DND-41 (cell line): Measurements from ENCODE around the gene CTDSPL2.
A peak's percentile ranks its signal among the peaks of the same experiment; 100 is the strongest.

Experiments
- ATAC-seq: fragments of 200-7000 bp; cut with Tn5 transposase; 3 replicates; pipeline ENCODE4 v1.9.1; 2021; ENCODE audit warnings: low read depth; ENCODE audit not compliant: insufficient read depth
- DNase-seq: peaks from one replicate; pipeline ENCODE4 v3.0.0-alpha.2; 2020
- H2AFZ ChIP-seq: 2 replicates; pipeline ENCODE4 v1.6.0; 2012; ENCODE audit warnings: low read depth, low read length
- H3K27ac ChIP-seq: 2 replicates; pipeline ENCODE4 v1.5.1; 2012; ENCODE audit warnings: low read length, inconsistent platforms
- H3K27me3 ChIP-seq: fragments of 200-600 bp; sonication (generic); 2 replicates; pipeline ENCODE4 v1.6.0; 2012; ENCODE audit warnings: low read length, mild to moderate bottlenecking, inconsistent platforms; ENCODE audit not compliant: insufficient read depth, poor library complexity
- H3K36me3 ChIP-seq: 2 replicates; pipeline ENCODE4 v1.5.1; 2012; ENCODE audit warnings: low read length, inconsistent platforms; ENCODE audit not compliant: insufficient read depth
- H3K4me1 ChIP-seq: 2 replicates; pipeline ENCODE4 v1.5.1; 2012; ENCODE audit warnings: mild to moderate bottlenecking, low read length; ENCODE audit not compliant: insufficient read depth
- H3K4me2 ChIP-seq: 2 replicates; pipeline ENCODE4 v1.6.0; 2012; ENCODE audit warnings: mild to moderate bottlenecking, moderate library complexity, low read length, inconsistent platforms; ENCODE audit not compliant: insufficient read depth
- H3K4me3 ChIP-seq, 2 experiments: fragments of 200-600 bp in 1 of 2; shearing (Covaris generic) in 1 of 2; 2 replicates each; pipeline ENCODE4 v1.5.1; 2012 to 2016; ENCODE audit warnings: inconsistent platforms in 2 of 2, low read length in 2 of 2, mild to moderate bottlenecking in 2 of 2, low read depth in 1 of 2, moderate library complexity in 1 of 2
- H3K79me2 ChIP-seq: 2 replicates; pipeline ENCODE4 v1.6.0; 2012; ENCODE audit warnings: low read length, inconsistent platforms; ENCODE audit not compliant: insufficient read depth
- H3K9ac ChIP-seq: 2 replicates; pipeline ENCODE4 v1.6.0; 2012; ENCODE audit warnings: low read depth, mild to moderate bottlenecking, inconsistent platforms, low read length, moderate library complexity
- H3K9me3 ChIP-seq: 2 replicates; pipeline ENCODE4 v1.5.1; 2012; ENCODE audit warnings: low read length, moderate library complexity, mild to moderate bottlenecking, inconsistent platforms; ENCODE audit not compliant: insufficient read depth, severe bottlenecking
- H4K20me1 ChIP-seq: 2 replicates; pipeline ENCODE4 v1.6.0; 2012; ENCODE audit warnings: low read length; ENCODE audit not compliant: insufficient read depth
- CTCF ChIP-seq: IDR thresholded peaks from 2 replicates; pipeline ENCODE4 v1.5.1; 2012; ENCODE audit warnings: borderline replicate concordance, low read length, moderate library complexity, mild to moderate bottlenecking; ENCODE audit not compliant: poor library complexity, severe bottlenecking; ENCODE audit errors: extremely low read depth
- EZH2 ChIP-seq: IDR thresholded peaks from 3 replicates; pipeline ENCODE4 v1.6.1; 2012; ENCODE audit warnings: borderline replicate concordance, low read depth, mild to moderate bottlenecking, moderate library complexity, low read length, inconsistent platforms; ENCODE audit not compliant: severe bottlenecking

The CTDSPL2 gene

DNA sequence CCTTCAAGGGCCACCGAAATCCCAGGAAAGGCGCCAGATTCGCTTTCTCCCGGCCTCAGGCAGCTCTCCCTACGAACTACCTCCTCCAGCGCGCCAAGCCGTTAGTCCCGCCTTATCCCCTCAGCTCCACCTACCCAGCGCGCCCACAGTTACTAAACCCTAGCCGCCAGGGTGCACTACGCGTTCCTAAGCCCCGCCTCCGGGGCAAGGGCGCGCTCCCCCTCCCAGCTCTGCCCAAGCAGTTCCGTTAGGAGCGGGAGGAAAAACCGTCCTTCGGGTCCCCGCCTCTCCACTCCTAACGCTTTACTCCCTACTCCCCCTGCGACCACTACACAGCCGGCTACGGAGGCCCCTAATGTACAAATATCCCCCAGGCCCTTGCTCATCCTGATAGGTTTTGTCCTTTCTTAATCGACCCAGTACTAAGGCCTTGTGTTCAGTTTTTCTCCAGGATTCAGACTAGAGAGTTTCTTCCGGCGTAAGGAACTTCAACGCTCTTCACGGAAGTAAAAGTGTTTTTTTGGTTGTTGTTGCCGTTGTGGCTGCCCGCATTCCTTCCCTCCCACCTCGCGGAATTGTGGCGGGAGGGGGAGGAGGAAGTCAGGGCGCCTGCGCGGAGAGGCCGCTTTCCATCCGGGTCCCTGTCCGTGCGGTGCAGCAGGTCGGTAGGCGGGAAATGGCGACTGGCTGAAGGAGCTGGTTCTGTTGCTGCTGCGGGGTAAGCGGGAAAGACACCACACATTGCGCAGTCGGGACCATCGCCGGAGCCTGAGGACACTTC is at the start of gene CTDSPL2:
Gene CTDSPL2, plus strand, starts transcription at position 655 of the 781 bp plus-strand sequence. CDS start 31,386 bp downstream, outside the sequence.
- Histone ChIP-seq H4K20me1 (peaks cover 19% of the 10 kb centered on the region), H3K4me3 (peak within 1 kb of the TSS; percentile 72 to 78), H2AFZ (peak within 1 kb of the TSS; percentile 88), H3K27me3 (no peaks in the 10 kb centered on the region), H3K4me1 (peaks cover 39% of the 10 kb centered on the region), H3K79me2 (peaks cover 59% of the 10 kb centered on the region), H3K36me3 (peaks cover 8% of the 10 kb centered on the region; the same call in 1 of the 2 replicates), H3K9ac (peak within 1 kb of the TSS; percentile 79), H3K4me2 (peak within 1 kb of the TSS; percentile 77), H3K27ac (peak within 1 kb of the TSS; percentile 99), H3K9me3 (no peaks in the 10 kb centered on the region)
- DNase-seq (peak; percentile 97), ATAC-seq (peak; percentile 95)
- no peak for TF ChIP-seq EZH2
- TF ChIP-seq CTCF, result peak; percentile 56

- H4K20me1 ChIP-seq, result no peaks in the 10 kb centered on the region
- no peak for TF ChIP-seq EZH2
- TF ChIP-seq CTCF, result no peak
- no peaks in the 10 kb centered on the region for H3K4me1 ChIP-seq
- DNase-seq, result no peak
- no peak for ATAC-seq
- H3K4me3 ChIP-seq, result no peak overlapping the region
- no peak overlapping the region for H3K9ac ChIP-seq
- no peak overlapping the region for H2AFZ ChIP-seq
- peaks cover 7% of the 10 kb centered on the region; the same call in 1 of the 2 replicates for H3K36me3 ChIP-seq
- H3K79me2 ChIP-seq, result no peaks in the 10 kb centered on the region
- H3K4me2 ChIP-seq, result no peak overlapping the region
- no peaks in the 10 kb centered on the region for H3K27me3 ChIP-seq
- H3K27ac ChIP-seq, result no peak overlapping the region
- H3K9me3 ChIP-seq, result no peaks in the 10 kb centered on the region
Measured at GRCh38 chr15:44381236-44381635, 46.2 kb upstream of the CTDSPL2 start.

DNA sequence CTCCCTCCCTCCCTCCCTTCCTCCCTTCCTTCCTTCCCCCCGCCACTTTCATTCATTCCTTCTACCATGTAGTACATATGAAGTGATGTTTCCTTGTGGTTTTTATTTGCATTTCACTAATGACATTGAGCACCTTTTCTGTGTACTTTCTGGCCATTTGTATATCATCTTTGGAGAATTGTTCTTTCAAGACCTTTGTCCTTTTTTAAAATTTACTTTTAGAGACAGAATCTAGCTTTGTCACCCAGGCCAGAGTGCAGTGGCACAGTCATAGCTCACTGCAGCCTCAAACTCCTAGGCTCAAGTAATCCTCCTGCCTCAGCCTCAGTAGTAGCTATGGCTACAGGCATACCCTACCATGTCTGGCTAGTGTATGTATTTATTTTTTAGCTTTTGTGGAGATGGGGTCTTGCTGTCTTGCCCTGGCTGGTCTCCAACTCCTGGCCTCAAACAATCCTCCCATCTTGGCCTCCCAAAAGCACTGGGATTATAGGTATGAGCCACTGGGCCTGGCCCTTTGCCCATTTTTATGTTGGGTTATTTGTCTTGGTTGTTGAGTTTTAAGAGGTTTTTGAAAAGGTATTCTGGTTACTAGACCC is 42.0 kb upstream of the CTDSPL2 start:
- no peaks in the 10 kb centered on the region for H4K20me1 ChIP-seq
- H3K4me2 ChIP-seq, result no peak overlapping the region
- DNase-seq (no peak), ATAC-seq (no peak)
- H3K9ac ChIP-seq, result no peak overlapping the region
- H2AFZ ChIP-seq, result no peak overlapping the region
- no peaks in the 10 kb centered on the region for H3K9me3 ChIP-seq
- no peak for TF ChIP-seq EZH2
- no peaks in the 10 kb centered on the region for H3K27me3 ChIP-seq
- no peaks in the 10 kb centered on the region for H3K4me1 ChIP-seq
- peaks cover 3% of the 10 kb centered on the region; the same call in 1 of the 2 replicates for H3K36me3 ChIP-seq
- H3K4me3 ChIP-seq, result no peak overlapping the region
- no peaks in the 10 kb centered on the region for H3K79me2 ChIP-seq
- H3K27ac ChIP-seq, result no peak overlapping the region

DNA sequence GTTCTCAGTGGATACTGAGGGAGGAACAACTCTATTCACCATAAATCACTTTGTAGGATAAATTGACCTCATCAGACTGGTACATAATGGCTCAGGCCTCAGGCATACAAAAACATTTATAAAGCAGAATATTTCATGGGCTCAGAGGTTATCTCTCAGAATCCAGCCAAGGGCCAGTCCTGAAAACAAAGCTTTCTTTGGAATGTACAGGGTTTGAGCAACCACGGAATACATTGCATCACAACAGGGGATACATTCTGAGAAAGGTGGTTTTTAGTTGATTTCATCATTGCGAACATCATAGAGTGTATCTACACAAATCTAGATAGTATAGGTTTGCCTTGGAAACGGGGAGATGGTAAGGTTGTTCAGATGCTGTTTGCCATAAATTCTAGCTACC is 33.4 kb upstream of the CTDSPL2 start:
- Histone ChIP-seq H2AFZ (no peak overlapping the region), H3K4me1 (no peaks in the 10 kb centered on the region), H3K4me3 (no peak overlapping the region), H4K20me1 (no peaks in the 10 kb centered on the region), H3K79me2 (no peaks in the 10 kb centered on the region), H3K4me2 (no peak overlapping the region), H3K27ac (no peak overlapping the region), H3K9ac (no peak overlapping the region), H3K36me3 (no peaks in the 10 kb centered on the region), H3K9me3 (no peaks in the 10 kb centered on the region), H3K27me3 (no peaks in the 10 kb centered on the region)
- DNase-seq, result no peak
- no peak for TF ChIP-seq EZH2
- TF ChIP-seq CTCF, result no peak
- ATAC-seq, result no peak
